ENCODE measurements around the gene CDC7.
"Not testable (repeated sequence)": the region's sequence is repeated elsewhere in the genome, so short reads cannot be mapped to it uniquely, and the experiment has no call there.

Gene CDC7

GRCh38 chr1:91500756-91501522, at the start of gene CDC7:
TSS of gene CDC7 (plus strand) at chr1:91500851. CDS start at chr1:91501717, 866 bp downstream.
- Mint-ChIP-seq H3K27ac (no peak within 1 kb of the TSS), H3K27me3 (no peaks in the 10 kb centered on the region), H3K4me1 (ENCODE audit: low read depth) (peaks cover 16% of the 10 kb centered on the region), H3K9me3 (no peaks in the 10 kb centered on the region), H3K36me3 (ENCODE audit: low read depth) (no peaks in the 10 kb centered on the region), H3K4me3 (no peak within 1 kb of the TSS)
- intact Hi-C loops (cut with micrococcal nuclease) = loop anchor here (10.0 kb wide), 1 partner anchor 794 kb away; the partner anchor contains the start of genes GLMN and RPAP2

- Mint-ChIP-seq H3K27ac (no peak overlapping the region), H3K27me3 (no peaks in the 10 kb centered on the region), H3K4me3 (no peak overlapping the region), H3K4me1 (ENCODE audit: low read depth) (no peaks in the 10 kb centered on the region), H3K9me3 (no peaks in the 10 kb centered on the region), H3K36me3 (ENCODE audit: low read depth) (no peaks in the 10 kb centered on the region)
- intact Hi-C loops (cut with micrococcal nuclease) = no loop called here
These were observed 46.5 kb upstream of the CDC7 start for GRCh38 chr1:91454136-91454535.

GRCh38 chr1:91455334-91455733, 45.3 kb upstream of the CDC7 start:
- no peak overlapping the region for H3K4me3 Mint-ChIP-seq
- H3K27ac Mint-ChIP-seq = no peak overlapping the region
- no peaks in the 10 kb centered on the region for H3K4me1 Mint-ChIP-seq (ENCODE audit: low read depth)
- H3K9me3 Mint-ChIP-seq = no peaks in the 10 kb centered on the region
- no peaks in the 10 kb centered on the region for H3K36me3 Mint-ChIP-seq (ENCODE audit: low read depth)
- H3K27me3 Mint-ChIP-seq = no peaks in the 10 kb centered on the region
- intact Hi-C loops (cut with micrococcal nuclease) = no loop called here

DNA sequence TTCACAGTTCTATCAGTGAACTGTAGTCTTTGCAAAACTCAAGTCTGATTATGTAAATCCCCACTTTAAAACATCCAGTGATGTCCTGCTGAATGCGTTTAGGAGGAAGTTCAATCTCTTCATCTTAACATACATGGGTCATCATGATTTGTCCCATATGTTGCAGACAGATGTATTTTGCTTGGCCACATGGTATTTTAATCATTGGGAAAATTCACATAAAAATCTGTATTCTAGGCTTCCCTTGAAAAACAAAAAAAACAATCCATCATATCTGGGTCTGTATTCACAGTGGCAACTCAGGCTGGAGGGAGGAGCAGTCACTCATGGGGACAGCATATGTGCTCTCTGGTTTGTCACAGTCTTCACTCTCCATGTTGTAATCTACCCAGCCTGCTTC, 44.8 kb upstream of the CDC7 start:
- Mint-ChIP-seq H3K9me3 (no peaks in the 10 kb centered on the region), H3K27ac (no peak overlapping the region), H3K27me3 (no peaks in the 10 kb centered on the region), H3K4me3 (no peak overlapping the region), H3K36me3 (ENCODE audit: low read depth) (no peaks in the 10 kb centered on the region), H3K4me1 (ENCODE audit: low read depth) (no peaks in the 10 kb centered on the region)
- intact Hi-C loops (cut with micrococcal nuclease) = no loop called here

DNA sequence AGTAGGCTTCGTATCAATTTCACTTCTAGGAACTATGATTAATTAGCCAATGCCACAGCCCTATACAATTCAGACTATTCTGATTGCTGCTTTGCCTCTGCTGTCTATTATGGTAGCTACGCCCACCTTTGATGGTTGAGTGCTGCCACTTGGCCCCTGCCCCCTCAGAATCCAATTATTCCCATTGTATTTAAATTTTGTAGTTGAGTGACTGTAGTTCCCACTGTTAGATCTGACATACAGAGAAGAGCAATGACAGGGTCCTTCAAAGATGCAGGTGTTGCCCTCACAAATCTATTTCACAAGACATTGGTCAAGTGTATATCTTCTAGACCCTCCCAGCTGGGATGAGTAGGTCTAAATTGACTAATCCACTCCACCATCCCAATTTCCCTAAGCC, 35.3 kb upstream of the CDC7 start:
- H3K9me3 Mint-ChIP-seq = peaks cover 39% of the 10 kb centered on the region
- H3K27ac Mint-ChIP-seq; H3K4me3 Mint-ChIP-seq; intact Hi-C loops (cut with micrococcal nuclease); H3K27me3 Mint-ChIP-seq; H3K36me3 Mint-ChIP-seq (ENCODE audit: low read depth); H3K4me1 Mint-ChIP-seq (ENCODE audit: low read depth): not testable (repeated sequence)

DNA sequence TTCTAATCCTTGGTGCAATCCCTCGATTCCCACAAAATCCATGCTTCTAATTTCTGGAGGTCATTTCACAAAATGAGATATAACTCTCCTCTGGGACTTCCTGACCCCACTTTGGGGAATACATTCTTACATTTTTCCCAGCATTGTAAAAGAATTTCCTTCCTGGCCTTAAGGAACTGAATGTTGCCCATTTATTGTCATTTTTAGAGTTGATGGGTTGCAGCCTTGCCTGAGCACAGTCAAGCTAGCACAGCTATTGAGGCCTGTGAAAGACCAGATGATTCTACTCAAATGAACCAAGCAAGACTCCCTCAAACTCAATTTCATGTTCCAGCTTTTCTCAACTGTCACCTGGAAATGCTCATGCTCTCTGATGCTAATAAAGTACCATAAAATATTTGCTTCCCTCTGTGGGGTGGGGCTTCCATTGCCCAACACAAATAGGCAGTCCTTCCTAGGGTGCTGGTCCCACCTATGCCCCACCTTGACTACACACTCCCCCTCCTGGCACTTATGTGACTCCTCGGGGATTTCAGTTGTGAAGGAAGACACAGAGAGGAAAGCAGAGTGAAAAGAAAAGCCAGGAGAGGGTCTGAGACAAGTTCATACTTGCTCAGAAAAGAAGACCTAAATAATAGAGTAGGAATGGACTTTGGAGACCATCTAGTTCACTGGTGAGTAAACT, 24.0 kb upstream of the CDC7 start:
- H3K27me3 Mint-ChIP-seq = no peaks in the 10 kb centered on the region
- H3K4me3 Mint-ChIP-seq = no peak overlapping the region
- no peaks in the 10 kb centered on the region for H3K36me3 Mint-ChIP-seq (ENCODE audit: low read depth)
- intact Hi-C loops (cut with micrococcal nuclease) = no loop called here
- H3K4me1 Mint-ChIP-seq (ENCODE audit: low read depth) = no peaks in the 10 kb centered on the region
- H3K27ac Mint-ChIP-seq = no peak overlapping the region
- no peaks in the 10 kb centered on the region for H3K9me3 Mint-ChIP-seq

DNA sequence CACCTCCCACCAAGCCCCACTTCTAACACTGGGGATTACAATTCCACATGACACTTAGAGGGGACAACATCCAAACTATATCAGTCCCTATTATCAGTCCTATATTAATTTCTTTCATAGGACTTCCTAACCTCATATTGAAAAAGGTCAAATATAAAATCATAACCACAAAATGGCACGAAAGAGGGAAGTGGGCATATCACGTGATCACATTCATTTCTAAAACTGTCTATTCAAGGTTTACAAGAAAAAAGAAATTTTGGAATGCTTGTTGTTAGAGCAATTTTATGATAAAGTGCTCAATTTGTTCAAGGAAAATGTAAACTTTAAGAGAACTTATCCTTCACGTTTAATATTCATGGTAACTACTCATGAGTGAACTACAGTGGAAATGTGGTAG, 13.2 kb upstream of the CDC7 start:
- Mint-ChIP-seq H3K27ac (no peak overlapping the region), H3K4me3 (no peak overlapping the region)

GRCh38 chr1:91490501-91490900, 10.2 kb upstream of the CDC7 start:
- intact Hi-C loops (cut with micrococcal nuclease) = no loop called here
- no peak overlapping the region for H3K27ac Mint-ChIP-seq
- no peaks in the 10 kb centered on the region for H3K9me3 Mint-ChIP-seq
- H3K36me3 Mint-ChIP-seq (ENCODE audit: low read depth) = no peaks in the 10 kb centered on the region
- H3K4me3 Mint-ChIP-seq = no peak overlapping the region
- no peaks in the 10 kb centered on the region for H3K4me1 Mint-ChIP-seq (ENCODE audit: low read depth)
- no peaks in the 10 kb centered on the region for H3K27me3 Mint-ChIP-seq

More for the DNA sequence above, 13.2 kb upstream of the CDC7 start:
- intact Hi-C loops (cut with micrococcal nuclease) = no loop called here
- no peaks in the 10 kb centered on the region for H3K4me1 Mint-ChIP-seq (ENCODE audit: low read depth)
- no peaks in the 10 kb centered on the region for H3K36me3 Mint-ChIP-seq (ENCODE audit: low read depth)
- H3K9me3 Mint-ChIP-seq = peaks cover 17% of the 10 kb centered on the region
- no peaks in the 10 kb centered on the region for H3K27me3 Mint-ChIP-seq

DNA sequence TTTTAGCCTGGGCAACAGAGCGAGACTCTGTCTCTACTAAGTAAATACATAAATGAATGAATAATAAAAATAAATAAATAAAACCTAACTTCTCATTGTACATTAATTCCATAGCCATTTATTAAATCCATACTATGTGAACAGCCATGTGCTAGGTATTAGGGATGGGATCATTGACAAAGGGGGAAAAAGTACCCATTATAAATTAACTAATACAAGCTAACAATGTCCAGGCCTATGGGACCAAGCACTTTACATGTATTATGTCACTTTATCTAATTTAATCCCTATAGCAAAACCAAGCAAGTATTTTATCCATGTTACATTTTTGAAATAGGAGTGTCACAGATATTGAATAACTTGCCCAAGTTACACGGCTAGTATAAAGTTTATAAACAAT, 2.6 kb upstream of the CDC7 start:
- Mint-ChIP-seq H3K27me3 (no peaks in the 10 kb centered on the region), H3K9me3 (no peaks in the 10 kb centered on the region), H3K4me1 (ENCODE audit: low read depth) (peaks cover 6% of the 10 kb centered on the region), H3K36me3 (ENCODE audit: low read depth) (no peaks in the 10 kb centered on the region), H3K4me3 (no peak overlapping the region), H3K27ac (no peak overlapping the region)
- intact Hi-C loops (cut with micrococcal nuclease) = no loop called here

DNA sequence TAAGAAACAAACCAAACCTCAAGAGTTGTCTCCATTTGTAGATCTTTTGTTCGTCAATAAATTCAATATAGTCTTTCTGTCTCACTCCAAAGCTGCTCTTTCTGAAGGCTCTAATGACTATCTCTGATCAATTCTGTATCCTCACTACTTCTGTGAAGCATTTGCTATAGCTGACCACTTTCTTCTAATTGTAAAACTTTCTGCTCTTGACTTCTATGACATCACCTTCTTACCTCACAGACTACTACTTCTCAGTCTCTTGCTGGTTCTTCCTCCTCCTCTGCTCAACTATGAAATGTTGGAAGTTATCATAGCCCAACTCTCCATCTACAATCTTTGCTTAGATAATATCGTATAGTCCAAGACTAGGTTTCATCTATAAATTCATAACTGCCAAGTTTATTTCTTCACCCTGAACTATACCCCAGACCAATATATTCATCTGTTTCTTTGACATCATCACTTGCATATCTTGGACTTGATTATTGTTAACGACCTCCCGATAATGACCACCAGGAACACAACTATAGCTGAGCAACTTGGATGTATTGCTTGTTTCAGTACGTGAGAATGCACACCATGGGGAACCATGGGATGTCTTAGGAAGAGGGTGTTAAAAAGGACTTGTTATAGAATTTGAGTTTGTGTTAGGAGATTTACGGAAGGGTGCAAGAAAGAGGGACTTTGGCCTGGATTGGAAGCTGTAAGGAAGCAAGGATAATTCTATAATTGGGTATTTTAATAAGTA, 2.0 kb upstream of the CDC7 start:
- Mint-ChIP-seq H3K9me3 (no peaks in the 10 kb centered on the region), H3K36me3 (ENCODE audit: low read depth) (no peaks in the 10 kb centered on the region), H3K4me3 (no peak overlapping the region), H3K4me1 (ENCODE audit: low read depth) (peaks cover 6% of the 10 kb centered on the region), H3K27ac (no peak overlapping the region), H3K27me3 (no peaks in the 10 kb centered on the region)
- intact Hi-C loops (cut with micrococcal nuclease) = no loop called here

DNA sequence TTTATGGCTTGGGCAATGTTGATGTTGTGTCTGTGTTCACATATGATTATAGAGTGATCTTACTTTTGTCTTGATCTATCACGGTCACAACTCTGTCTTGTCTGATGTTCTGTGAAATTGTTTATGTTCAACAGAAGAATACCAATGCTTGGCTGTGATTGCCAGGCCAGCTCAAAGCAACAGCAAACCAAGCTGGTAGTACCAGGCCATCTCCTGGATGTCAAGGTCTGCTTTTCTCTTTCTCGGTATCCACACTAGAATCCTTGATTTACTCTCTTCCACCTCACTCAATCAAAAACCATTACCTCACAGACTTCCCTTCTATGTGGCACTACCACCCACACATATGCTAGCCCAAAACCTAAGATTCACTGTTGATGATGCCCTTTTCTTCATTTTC, 1.3 kb upstream of the CDC7 start:
- H3K9me3 Mint-ChIP-seq = no peaks in the 10 kb centered on the region
- no peaks in the 10 kb centered on the region for H3K36me3 Mint-ChIP-seq (ENCODE audit: low read depth)
- H3K4me1 Mint-ChIP-seq (ENCODE audit: low read depth) = peaks cover 6% of the 10 kb centered on the region
- intact Hi-C loops (cut with micrococcal nuclease) = no loop called here
- no peak overlapping the region for H3K27ac Mint-ChIP-seq
- no peak overlapping the region for H3K4me3 Mint-ChIP-seq
- H3K27me3 Mint-ChIP-seq = no peaks in the 10 kb centered on the region

GRCh38 chr1:91499904-91500755, 521 bp upstream of the CDC7 start:
- Mint-ChIP-seq H3K27me3 (no peaks in the 10 kb centered on the region), H3K36me3 (ENCODE audit: low read depth) (no peaks in the 10 kb centered on the region), H3K9me3 (no peaks in the 10 kb centered on the region), H3K4me1 (ENCODE audit: low read depth) (peaks cover 10% of the 10 kb centered on the region), H3K4me3 (no peak overlapping the region), H3K27ac (no peak overlapping the region)
- intact Hi-C loops (cut with micrococcal nuclease) = loop anchor here (10.0 kb wide), 1 partner anchor 795 kb away; the partner anchor contains the start of genes GLMN and RPAP2

GRCh38 chr1:91501523-91501851, 836 bp downstream of the CDC7 start:
- no peaks in the 10 kb centered on the region for H3K36me3 Mint-ChIP-seq (ENCODE audit: low read depth)

More at GRCh38 chr1:91501523-91501851, 836 bp downstream of the CDC7 start:
- intact Hi-C loops (cut with micrococcal nuclease) = loop anchor here (10.0 kb wide), 1 partner anchor 793 kb away; the partner anchor contains the start of genes GLMN and RPAP2
- no peaks in the 10 kb centered on the region for H3K9me3 Mint-ChIP-seq
- no peaks in the 10 kb centered on the region for H3K27me3 Mint-ChIP-seq
- H3K4me1 Mint-ChIP-seq (ENCODE audit: low read depth) = peaks cover 16% of the 10 kb centered on the region
- H3K4me3 Mint-ChIP-seq = no peak overlapping the region
- H3K27ac Mint-ChIP-seq = no peak overlapping the region
